Upper lobe of left lung (tissue), 6 donors: ENCODE data around the gene GALNT13. TPM values are rescaled to one million over a fixed set of nuclear protein-coding genes. Genes with fewer than 3 reads are reported as not detected.

ENCODE experiments used
- ATAC-seq, 2 donors: fragments of 200-7000 bp; cut with Tn5 transposase; one replicate each; pipeline ENCODE4 v1.9.1; 2022; ENCODE audit warnings: mild to moderate bottlenecking in 2 of 2, moderate library complexity in 2 of 2; ENCODE audit not compliant: low FRiP score in 2 of 2
- DNase-seq, 2 donors: peaks; one replicate each; pipeline ENCODE4 v3.0.0-alpha.2; 2019 to 2020
- H3K27ac ChIP-seq, 4 donors: fragments of 200-600 bp; sonication (generic); one replicate each; pipeline ENCODE4 v1.5.1; 2016 to 2019
- H3K27me3 ChIP-seq, 4 donors: fragments of 200-600 bp; sonication (generic); one replicate each; pipeline ENCODE4 v1.5.1; 2017 to 2019
- H3K36me3 ChIP-seq, 4 donors: fragments of 200-600 bp; sonication (generic); one replicate each; pipeline ENCODE4 v1.5.1; 2016 to 2019
- H3K4me1 ChIP-seq, 4 donors: fragments of 200-600 bp; sonication (generic); one replicate each; pipeline ENCODE4 v1.5.1; 2018 to 2019
- H3K4me3 ChIP-seq, 4 donors: fragments of 200-600 bp; sonication (generic); one replicate each; pipeline ENCODE4 v1.5.1; 2017 to 2019; ENCODE audit warnings: mild to moderate bottlenecking in 2 of 4, moderate library complexity in 1 of 4
- H3K9me3 ChIP-seq, 4 donors: fragments of 200-600 bp; sonication (generic); one replicate each; pipeline ENCODE4 v1.5.1; 2018 to 2019
- CTCF ChIP-seq, 6 experiments: fragments of 450-650 bp in 4 of 6; fragments of 200-600 bp in 2 of 6; sonication (generic) in 2 of 6; IDR thresholded peaks; one replicate each; pipeline ENCODE4 v1.5.1; 2016 to 2019; ENCODE audit warnings: antibody characterized with exemption in 6 of 6
- EP300 ChIP-seq, 4 donors: sonication (generic); formaldehyde crosslinking; IDR thresholded peaks; one replicate each; pipeline ENCODE4 v1.5.1; 2017; ENCODE audit warnings: antibody characterized with exemption in 4 of 4, control low read depth in 2 of 4
- POLR2A ChIP-seq, 4 donors: fragments of 450-650 bp; IDR thresholded peaks; one replicate each; pipeline ENCODE4 v1.5.1; 2016 to 2017; ENCODE audit warnings: antibody characterized with exemption in 4 of 4, mild to moderate bottlenecking in 2 of 4
- POLR2AphosphoS5 ChIP-seq, 2 donors: sonication (generic); formaldehyde crosslinking; IDR thresholded peaks; one replicate each; pipeline ENCODE4 v1.5.1; 2017; ENCODE audit warnings: antibody characterized with exemption in 2 of 2
- WGBS, 2 donors: methylation state at CpG; one replicate each; pipeline ENCODE4 v1.1.5; 2017 to 2018; 5-methylcytosine and 5-hydroxymethylcytosine counted together
- total RNA-seq, 6 donors: library from RNA; depleted of rRNA in 4 of 6; stranded (reverse); fragments of >200 nt in 4 of 6; gene quantifications; one replicate each; pipeline versions ENCODE4 v1.1.0 to v1.2.1, GENCODE V29; 2016 to 2021
- donor health status: DM: no; HTN: no; CAD: no; lungs with moderate emphysema.
- donor health status: DM: no; HTN: yes; CAD: no; lungs with severe emphysema.

GALNT13 gene
- total RNA-seq, 6 donors from 2014 or later = 1.6 to 4.1 (median 2.8) TPM

GRCh38 chr2:154291927-154292326, 420.2 kb downstream of the GALNT13 start:
- 80 to 83% methylated on average over 3 of the region's 3 CpGs for WGBS, 2 donors

DNA sequence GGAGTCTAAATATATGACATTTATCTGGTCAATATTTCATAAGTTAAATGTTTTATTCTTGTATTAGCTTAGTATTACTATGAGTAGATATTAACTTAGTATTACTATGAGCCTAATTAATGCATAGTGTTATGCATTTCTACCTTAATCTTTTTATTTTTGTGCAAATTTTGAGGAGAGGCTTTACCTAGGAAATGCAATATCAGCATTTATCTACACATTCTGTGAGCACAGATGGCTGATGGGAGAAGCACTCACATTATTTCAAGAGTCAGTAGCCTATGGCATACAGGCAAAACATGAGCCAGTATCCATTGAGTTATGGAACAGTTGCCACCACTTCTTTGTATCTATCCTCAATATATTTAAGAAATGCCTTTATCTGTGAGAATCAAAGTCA, 422.1 kb downstream of the GALNT13 start:
- no peak for TF ChIP-seq POLR2AphosphoS5 (IDR thresholded peaks at IDR 0.05)
- Histone ChIP-seq H3K27ac (no peak overlapping the region), H3K9me3 (peaks cover 0 to 5% (median 0%) of the 10 kb centered on the region in 4 donors), H3K4me3 (no peak overlapping the region), H3K36me3 (no peaks in the 10 kb centered on the region), H3K27me3 (no peaks in the 10 kb centered on the region), H3K4me1 (no peaks in the 10 kb centered on the region)
- DNase-seq (no peak), ATAC-seq (no peak)

More at GRCh38 chr2:154291927-154292326, 420.2 kb downstream of the GALNT13 start:
- H3K27me3 ChIP-seq = no peaks in the 10 kb centered on the region
- peaks cover 0 to 5% (median 0%) of the 10 kb centered on the region in 4 donors for H3K9me3 ChIP-seq
- no peak for TF ChIP-seq CTCF (IDR thresholded peaks at IDR 0.05)
- TF ChIP-seq POLR2AphosphoS5 (IDR thresholded peaks at IDR 0.05) = no peak
- no peak for TF ChIP-seq EP300 (IDR thresholded peaks at IDR 0.05)
- no peak for TF ChIP-seq POLR2A (IDR thresholded peaks at IDR 0.05)
- DNase-seq (no peak), ATAC-seq (peak in 1 of 2 donors; percentile 19)
- no peak overlapping the region for H3K4me3 ChIP-seq
- H3K27ac ChIP-seq = no peak overlapping the region
- no peaks in the 10 kb centered on the region for H3K36me3 ChIP-seq
- no peaks in the 10 kb centered on the region for H3K4me1 ChIP-seq

GRCh38 chr2:154306266-154306970, 434.7 kb downstream of the GALNT13 start:
- no peaks in the 10 kb centered on the region for H3K27me3 ChIP-seq
- H3K4me3 ChIP-seq = no peak overlapping the region
- H3K9me3 ChIP-seq = no peaks in the 10 kb centered on the region
- WGBS, 2 donors = 83 to 92% methylated on average over 3 of the region's 3 CpGs
- TF ChIP-seq POLR2A (IDR thresholded peaks at IDR 0.05) = no peak
- no peak for TF ChIP-seq CTCF (IDR thresholded peaks at IDR 0.05)
- TF ChIP-seq EP300 (IDR thresholded peaks at IDR 0.05) = no peak
- TF ChIP-seq POLR2AphosphoS5 (IDR thresholded peaks at IDR 0.05) = no peak
- H3K27ac ChIP-seq = no peak overlapping the region
- H3K4me1 ChIP-seq = no peaks in the 10 kb centered on the region
- no peaks in the 10 kb centered on the region for H3K36me3 ChIP-seq
- peak in 1 of 2 donors; percentile 60 for ATAC-seq
- no peak for DNase-seq

- H3K27ac ChIP-seq = no peak overlapping the region
- no peaks in the 10 kb centered on the region for H3K36me3 ChIP-seq
- no peak overlapping the region for H3K4me3 ChIP-seq
- no peaks in the 10 kb centered on the region for H3K9me3 ChIP-seq
- no peak for DNase-seq
- no peaks in the 10 kb centered on the region for H3K27me3 ChIP-seq
- no peak for TF ChIP-seq CTCF (IDR thresholded peaks at IDR 0.05)
- no peak for TF ChIP-seq EP300 (IDR thresholded peaks at IDR 0.05)
- TF ChIP-seq POLR2A (IDR thresholded peaks at IDR 0.05) = no peak
- no peak for TF ChIP-seq POLR2AphosphoS5 (IDR thresholded peaks at IDR 0.05)
- no peaks in the 10 kb centered on the region for H3K4me1 ChIP-seq
- WGBS, 2 donors = 78 to 81% methylated on average over 1 of the region's 1 CpG
- no peak for ATAC-seq
Measured at GRCh38 chr2:154307007-154307406, 435.3 kb downstream of the GALNT13 start.

- Histone ChIP-seq H3K36me3 (no peaks in the 10 kb centered on the region), H3K4me1 (no peaks in the 10 kb centered on the region), H3K4me3 (no peak overlapping the region), H3K27me3 (no peaks in the 10 kb centered on the region), H3K9me3 (no peaks in the 10 kb centered on the region), H3K27ac (no peak overlapping the region)
- TF ChIP-seq POLR2A (IDR thresholded peaks at IDR 0.05) (no peak), POLR2AphosphoS5 (IDR thresholded peaks at IDR 0.05) (no peak), CTCF (IDR thresholded peaks at IDR 0.05) (no peak), EP300 (IDR thresholded peaks at IDR 0.05) (no peak)
- ATAC-seq = no peak
- WGBS, 2 donors = 83 to 85% methylated on average over 2 of the region's 2 CpGs
- no peak for DNase-seq
Measured at GRCh38 chr2:154324601-154325000, 452.9 kb downstream of the GALNT13 start.
